Keratinocyte (primary cell): ENCODE results near the gene LLCFC1.

Experiments used
- EZH2 ChIP-seq: IDR thresholded peaks from one replicate; pipeline ENCODE4 v1.6.1; 2012; ENCODE audit warnings: inconsistent platforms, mild to moderate bottlenecking, low read length, moderate library complexity
- TF ChIP-seq, protein P1 (sequence below), 3 experiments: IDR thresholded peaks in 1 of 3; conservative IDR thresholded peaks in 1 of 3; optimal IDR thresholded peaks in 1 of 3; 2 replicates in 2 of 3; 3 replicates in 1 of 3; pipeline versions ENCODE3 to v1.5.1; 2011; ENCODE audit warnings: low read length in 3 of 3, mild to moderate bottlenecking in 3 of 3, moderate library complexity in 2 of 3, control low read depth in 1 of 3, inconsistent platforms in 1 of 3; ENCODE audit not compliant: insufficient read depth in 2 of 3; ENCODE audit errors: extremely low read depth in 1 of 3

DNA sequence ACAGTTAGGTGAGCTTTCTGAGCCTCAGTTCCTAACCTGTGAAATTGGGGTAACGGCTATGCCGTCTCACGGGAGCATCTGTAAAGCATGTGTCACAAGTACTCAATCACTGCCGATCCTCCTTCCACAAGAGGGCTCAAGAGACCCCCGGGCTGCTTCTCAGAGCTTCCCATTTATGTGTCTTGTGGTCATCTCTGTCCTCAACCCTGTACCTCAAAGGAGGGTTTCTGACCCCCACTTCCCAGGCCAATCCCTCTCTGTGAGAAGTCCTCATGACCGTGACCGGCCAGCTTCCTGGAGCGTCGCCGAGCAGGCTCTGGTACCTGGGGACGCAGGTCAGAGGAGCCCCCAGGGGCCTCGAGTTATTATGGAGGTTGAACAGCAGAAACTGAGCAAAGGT is 5.2 kb upstream of the LLCFC1 start:
- TF ChIP-seq, protein P1, sequence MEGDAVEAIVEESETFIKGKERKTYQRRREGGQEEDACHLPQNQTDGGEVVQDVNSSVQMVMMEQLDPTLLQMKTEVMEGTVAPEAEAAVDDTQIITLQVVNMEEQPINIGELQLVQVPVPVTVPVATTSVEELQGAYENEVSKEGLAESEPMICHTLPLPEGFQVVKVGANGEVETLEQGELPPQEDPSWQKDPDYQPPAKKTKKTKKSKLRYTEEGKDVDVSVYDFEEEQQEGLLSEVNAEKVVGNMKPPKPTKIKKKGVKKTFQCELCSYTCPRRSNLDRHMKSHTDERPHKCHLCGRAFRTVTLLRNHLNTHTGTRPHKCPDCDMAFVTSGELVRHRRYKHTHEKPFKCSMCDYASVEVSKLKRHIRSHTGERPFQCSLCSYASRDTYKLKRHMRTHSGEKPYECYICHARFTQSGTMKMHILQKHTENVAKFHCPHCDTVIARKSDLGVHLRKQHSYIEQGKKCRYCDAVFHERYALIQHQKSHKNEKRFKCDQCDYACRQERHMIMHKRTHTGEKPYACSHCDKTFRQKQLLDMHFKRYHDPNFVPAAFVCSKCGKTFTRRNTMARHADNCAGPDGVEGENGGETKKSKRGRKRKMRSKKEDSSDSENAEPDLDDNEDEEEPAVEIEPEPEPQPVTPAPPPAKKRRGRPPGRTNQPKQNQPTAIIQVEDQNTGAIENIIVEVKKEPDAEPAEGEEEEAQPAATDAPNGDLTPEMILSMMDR (optimal IDR thresholded peaks at IDR 0.05 in 1 of 3, IDR thresholded peaks at IDR 0.05 in 1 of 3, conservative IDR thresholded peaks at IDR 0.05 in 1 of 3; ENCODE audit: extremely low read depth in 1 of 3, insufficient read depth in 2 of 3, low read length in 3 of 3): no peak
- TF ChIP-seq EZH2: no peak
